ENCODE results near the gene SNX5.

DNA sequence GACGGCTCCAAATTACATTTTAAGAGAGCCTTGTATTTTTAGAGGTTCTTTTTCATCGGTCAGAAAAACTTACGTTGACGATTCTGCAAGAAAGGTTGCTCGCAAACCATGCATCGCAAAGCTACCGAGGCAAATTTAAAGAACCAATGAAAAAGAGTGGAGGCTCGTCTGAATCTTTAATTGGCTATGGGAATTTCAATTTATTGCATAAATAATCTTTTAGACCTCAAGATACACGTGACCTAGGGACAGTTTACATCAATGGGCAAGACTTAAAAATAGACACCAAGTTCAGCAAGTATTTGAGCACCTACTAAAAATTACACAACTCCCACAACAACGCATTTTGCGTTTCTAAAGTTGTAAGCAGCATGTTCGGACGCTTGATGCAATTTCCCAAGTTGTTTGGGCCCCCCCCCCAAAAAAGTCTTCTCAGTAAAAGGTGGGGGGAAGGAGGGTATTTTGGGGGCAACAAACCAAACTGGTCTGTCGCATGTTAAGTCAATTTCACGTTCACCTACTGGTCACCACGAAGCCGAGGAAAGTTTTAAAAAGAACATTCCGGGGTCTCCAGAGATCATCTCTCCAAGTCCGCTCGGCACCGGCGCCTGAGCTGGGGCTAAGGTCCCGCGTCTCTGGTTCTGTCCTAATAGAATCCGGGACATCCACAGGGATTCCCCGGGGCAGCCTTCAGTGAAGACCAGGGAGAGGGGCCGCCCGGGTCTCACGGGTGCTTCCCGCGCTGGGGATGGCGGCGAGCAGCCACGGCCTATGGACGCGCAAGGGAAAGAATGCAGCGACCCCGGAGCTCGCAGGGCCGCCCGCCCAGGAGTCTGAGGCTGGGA, 851 bp downstream of the SNX5 start:
- TF ChIP-seq, protein P1, sequence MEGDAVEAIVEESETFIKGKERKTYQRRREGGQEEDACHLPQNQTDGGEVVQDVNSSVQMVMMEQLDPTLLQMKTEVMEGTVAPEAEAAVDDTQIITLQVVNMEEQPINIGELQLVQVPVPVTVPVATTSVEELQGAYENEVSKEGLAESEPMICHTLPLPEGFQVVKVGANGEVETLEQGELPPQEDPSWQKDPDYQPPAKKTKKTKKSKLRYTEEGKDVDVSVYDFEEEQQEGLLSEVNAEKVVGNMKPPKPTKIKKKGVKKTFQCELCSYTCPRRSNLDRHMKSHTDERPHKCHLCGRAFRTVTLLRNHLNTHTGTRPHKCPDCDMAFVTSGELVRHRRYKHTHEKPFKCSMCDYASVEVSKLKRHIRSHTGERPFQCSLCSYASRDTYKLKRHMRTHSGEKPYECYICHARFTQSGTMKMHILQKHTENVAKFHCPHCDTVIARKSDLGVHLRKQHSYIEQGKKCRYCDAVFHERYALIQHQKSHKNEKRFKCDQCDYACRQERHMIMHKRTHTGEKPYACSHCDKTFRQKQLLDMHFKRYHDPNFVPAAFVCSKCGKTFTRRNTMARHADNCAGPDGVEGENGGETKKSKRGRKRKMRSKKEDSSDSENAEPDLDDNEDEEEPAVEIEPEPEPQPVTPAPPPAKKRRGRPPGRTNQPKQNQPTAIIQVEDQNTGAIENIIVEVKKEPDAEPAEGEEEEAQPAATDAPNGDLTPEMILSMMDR (IDR thresholded peaks at IDR 0.05; ENCODE audit: borderline replicate concordance, extremely low read depth, low read length, poor library complexity, severe bottlenecking): no peak
- no peak for TF ChIP-seq EZH2 (IDR thresholded peaks at IDR 0.05; ENCODE audit: borderline replicate concordance, low read depth, low read length, severe bottlenecking)

All from DND-41 (cell line).